Left renal pelvis (tissue), 4 donors: ENCODE data around the gene GRAPL. TPM values are rescaled to one million over a fixed set of nuclear protein-coding genes. Genes with fewer than 3 reads are reported as not detected.
"Not testable (repeated sequence)": the region's sequence is repeated elsewhere in the genome, so short reads cannot be mapped to it uniquely, and the experiment has no call there.

ENCODE experiments used
- DNase-seq, 4 donors: peaks; one replicate each; pipeline ENCODE4 v3.0.0-alpha.2; 2013; ENCODE audit warnings: low read depth in 4 of 4, low spot score in 3 of 4
- polyA plus RNA-seq, 4 donors: library from polyadenylated mRNA; unstranded; fragments of 120-200 nt; gene quantifications; one replicate each; pipeline ENCODE4 v1.2.1, GENCODE V29; 2013; ENCODE audit not compliant: insufficient read length in 4 of 4

Gene GRAPL
- polyA plus RNA-seq, 4 donors: 0.98 to 7.0 (median 3.4) TPM

DNA sequence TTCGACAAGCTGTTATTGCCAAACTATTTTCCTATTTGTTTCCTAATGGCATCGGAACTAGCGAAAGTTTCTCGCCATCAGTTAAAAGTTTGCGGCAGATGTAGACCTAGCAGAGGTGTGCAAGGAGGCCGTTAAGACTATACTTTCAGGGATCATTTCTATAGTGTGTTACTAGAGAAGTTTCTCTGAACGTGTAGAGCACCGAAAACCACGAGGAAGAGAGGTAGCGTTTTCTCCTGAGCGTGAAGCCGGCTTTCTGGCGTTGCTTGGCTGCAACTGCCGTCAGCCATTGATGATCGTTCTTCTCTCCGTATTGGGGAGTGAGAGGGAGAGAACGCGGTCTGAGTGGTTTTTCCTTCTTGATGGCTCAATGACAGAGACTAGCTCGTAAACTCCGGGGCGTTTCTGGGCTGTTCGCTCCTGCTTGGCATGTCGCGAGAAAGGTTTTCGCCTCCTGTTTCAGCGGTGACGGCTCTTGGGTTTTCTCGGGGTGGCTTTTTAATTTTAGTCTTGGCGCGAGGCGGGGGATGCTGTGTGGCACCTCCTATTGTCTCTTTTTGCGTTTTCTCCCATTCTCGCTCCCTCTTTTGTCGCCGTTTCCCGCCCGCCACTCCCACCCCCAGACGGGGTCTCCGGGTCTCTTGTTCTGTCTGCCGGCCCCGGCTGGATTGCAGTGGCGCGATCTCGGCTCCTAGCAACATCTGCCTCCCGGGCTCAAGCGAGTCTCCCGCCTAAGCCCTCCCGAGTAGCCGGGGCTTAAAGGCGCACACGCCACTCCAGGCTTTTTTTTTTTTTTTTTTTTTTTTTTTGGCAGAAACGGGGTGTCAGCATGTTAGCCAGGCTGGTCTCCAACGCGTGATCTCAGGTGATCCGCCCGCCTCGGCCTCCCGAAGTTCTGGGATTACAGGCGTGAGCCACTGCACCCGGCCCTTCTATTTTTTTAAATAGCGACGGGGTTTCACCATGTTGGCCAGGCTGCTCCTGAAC lies 60.8 kb downstream of the GRAPL start:
- DNase-seq: not testable (repeated sequence)

DNA sequence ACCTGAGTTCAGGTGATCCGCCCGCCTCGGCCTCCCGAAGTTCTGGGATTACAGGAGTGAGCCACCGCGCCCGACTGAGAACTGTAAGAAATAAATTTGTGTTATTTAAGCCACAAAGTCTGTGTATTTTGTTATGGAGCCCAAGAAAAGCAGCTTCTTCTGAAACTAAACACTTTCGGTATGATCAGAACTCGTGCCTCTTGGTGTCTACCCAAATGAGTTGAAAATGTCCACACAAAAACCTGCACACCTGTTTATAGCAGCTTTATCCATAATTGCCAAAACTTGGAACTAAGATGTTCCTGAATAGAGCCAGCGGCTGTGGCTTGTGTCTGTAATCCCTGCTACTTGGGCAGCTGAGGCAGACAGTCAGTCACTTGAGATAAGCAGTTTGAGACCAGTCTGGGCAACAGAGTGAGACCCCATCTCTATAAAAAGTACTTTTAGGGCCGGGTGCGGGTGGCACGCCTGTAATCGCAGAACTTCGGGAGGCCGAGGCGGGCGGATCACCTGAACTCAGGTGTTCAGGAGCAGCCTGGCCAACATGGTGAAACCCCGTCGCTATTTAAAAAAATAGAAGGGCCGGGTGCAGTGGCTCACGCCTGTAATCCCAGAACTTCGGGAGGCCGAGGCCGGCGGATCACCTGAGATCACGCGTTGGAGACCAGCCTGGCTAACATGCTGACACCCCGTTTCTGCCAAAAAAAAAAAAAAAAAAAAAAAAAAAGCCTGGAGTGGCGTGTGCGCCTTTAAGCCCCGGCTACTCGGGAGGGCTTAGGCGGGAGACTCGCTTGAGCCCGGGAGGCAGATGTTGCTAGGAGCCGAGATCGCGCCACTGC lies 61.7 kb downstream of the GRAPL start:
- not testable (repeated sequence) for DNase-seq

DNA sequence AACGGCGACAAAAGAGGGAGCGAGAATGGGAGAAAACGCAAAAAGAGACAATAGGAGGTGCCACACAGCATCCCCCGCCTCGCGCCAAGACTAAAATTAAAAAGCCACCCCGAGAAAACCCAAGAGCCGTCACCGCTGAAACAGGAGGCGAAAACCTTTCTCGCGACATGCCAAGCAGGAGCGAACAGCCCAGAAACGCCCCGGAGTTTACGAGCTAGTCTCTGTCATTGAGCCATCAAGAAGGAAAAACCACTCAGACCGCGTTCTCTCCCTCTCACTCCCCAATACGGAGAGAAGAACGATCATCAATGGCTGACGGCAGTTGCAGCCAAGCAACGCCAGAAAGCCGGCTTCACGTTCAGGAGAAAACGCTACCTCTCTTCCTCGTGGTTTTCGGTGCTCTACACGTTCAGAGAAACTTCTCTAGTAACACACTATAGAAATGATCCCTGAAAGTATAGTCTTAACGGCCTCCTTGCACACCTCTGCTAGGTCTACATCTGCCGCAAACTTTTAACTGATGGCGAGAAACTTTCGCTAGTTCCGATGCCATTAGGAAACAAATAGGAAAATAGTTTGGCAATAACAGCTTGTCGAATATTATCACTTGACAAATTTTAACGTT lies 62.5 kb downstream of the GRAPL start:
- DNase-seq: not testable (repeated sequence)

DNA sequence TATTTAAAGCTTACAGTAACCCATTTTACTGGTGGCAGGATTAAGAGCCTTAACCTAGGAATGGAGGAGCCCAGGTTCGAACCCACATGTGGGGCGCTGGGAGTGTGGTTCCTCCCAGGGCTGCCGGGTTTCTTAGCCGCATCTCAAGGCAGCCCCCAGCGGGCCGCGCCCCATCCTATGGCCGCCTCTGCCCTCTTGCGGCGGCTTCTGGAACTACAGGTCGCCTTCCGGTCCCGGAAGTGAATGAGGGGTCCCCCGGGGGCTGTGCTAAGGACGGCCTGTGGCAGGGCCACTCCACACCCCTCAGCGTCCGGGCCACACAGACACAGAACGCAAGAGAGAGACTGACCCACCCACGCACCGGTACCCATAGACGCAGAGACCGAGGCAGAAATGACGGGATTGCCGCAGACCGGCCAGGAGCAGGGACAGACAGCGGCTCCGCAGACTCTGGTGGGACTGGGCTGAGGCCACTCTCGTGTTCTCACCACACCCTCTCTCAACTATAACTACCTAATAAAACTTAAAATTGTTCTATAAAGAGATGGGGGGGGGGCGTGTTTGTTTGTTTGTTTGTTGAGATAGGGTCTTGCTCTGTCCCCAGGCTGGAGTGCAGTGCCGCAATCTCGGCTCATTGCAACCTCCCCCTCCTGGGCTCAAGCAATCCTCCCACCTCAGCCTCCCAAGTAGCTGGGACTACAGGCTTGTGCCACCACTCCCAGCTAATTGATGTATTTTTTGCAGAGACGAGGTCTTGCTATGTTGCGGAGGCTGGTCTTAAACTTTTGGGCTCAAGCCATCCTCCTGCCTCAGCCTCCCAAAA lies 69.2 kb downstream of the GRAPL start:
- DNase-seq: not testable (repeated sequence)

DNA sequence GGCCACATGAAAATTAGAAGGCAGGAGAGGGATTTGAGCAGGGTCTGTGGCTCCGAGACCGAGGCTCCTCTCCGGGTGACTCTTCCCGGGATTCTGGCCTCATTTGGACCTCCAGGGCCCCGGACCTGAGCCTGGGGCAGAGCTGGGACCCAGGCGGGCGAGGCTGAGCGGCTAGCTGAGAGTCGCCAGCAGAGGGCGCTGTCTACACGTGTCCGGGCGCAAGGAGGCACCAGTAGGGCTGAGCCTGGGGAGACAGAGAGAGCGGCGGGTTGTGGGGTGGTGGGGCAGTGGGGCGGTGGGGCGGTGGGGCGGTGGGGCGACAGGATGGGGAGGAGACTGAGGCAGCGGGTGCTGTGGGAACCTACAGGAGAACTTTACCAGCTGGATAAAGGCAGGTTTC lies 75.1 kb downstream of the GRAPL start:
- not testable (repeated sequence) for DNase-seq

DNA sequence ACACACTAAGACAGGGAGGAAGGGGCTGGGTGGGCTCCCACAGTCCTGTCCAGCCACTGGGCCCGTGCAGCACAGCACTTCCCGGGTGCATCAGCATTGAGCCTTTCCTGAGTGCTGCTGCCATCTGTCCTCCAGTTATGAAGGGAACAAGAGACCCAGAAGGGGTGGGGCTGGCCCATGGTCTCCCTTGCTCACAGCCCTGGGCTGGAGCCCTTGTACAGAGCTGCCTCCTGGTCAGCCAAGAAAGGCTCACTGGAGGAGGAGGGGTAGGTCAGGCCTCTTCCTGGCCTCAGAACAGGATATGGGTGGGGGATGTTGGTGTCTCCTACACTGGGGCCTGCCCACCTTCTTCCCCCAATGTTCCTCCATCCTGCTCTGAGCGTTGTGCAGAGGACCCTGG lies 76.0 kb downstream of the GRAPL start:
- DNase-seq: not testable (repeated sequence)

Other genes starting within 250 kb of the GRAPL start
- under 1 TPM; 0.15 to 0.64 (median 0.35) TPM for gene SLC5A10, start 175.4 kb upstream of the GRAPL start, polyA plus RNA-seq
- 1 to 10 TPM in 3 of 4 donors, under 1 TPM in 1; 0.91 to 8.1 (median 6.0) TPM for gene FAM83G, start 122.8 kb upstream of the GRAPL start, polyA plus RNA-seq
- gene GRAP, start 80.6 kb upstream of the GRAPL start, polyA plus RNA-seq: 1 to 10 TPM; 2.4 to 6.5 (median 5.0) TPM
- gene EPN2, start 109.8 kb downstream of the GRAPL start, polyA plus RNA-seq: 10 to 100 TPM; 47.1 to 54.7 (median 48.5) TPM
- gene B9D1, start 235.1 kb downstream of the GRAPL start, polyA plus RNA-seq: 10 to 100 TPM; 16.9 to 47.9 (median 31.1) TPM